Erythroblast (primary cell): ENCODE measurements around the gene LRSAM1.

ENCODE experiments used
- GATA1 ChIP-seq: IDR thresholded peaks from 2 replicates; pipeline ENCODE4 v1.6.1; 2011; ENCODE audit warnings: low read depth, mild to moderate bottlenecking, control low read depth, low read length, moderate library complexity
- POLR2A ChIP-seq: IDR thresholded peaks from 2 replicates; pipeline ENCODE4 v1.6.1; 2011; ENCODE audit warnings: mild to moderate bottlenecking, low read length

DNA sequence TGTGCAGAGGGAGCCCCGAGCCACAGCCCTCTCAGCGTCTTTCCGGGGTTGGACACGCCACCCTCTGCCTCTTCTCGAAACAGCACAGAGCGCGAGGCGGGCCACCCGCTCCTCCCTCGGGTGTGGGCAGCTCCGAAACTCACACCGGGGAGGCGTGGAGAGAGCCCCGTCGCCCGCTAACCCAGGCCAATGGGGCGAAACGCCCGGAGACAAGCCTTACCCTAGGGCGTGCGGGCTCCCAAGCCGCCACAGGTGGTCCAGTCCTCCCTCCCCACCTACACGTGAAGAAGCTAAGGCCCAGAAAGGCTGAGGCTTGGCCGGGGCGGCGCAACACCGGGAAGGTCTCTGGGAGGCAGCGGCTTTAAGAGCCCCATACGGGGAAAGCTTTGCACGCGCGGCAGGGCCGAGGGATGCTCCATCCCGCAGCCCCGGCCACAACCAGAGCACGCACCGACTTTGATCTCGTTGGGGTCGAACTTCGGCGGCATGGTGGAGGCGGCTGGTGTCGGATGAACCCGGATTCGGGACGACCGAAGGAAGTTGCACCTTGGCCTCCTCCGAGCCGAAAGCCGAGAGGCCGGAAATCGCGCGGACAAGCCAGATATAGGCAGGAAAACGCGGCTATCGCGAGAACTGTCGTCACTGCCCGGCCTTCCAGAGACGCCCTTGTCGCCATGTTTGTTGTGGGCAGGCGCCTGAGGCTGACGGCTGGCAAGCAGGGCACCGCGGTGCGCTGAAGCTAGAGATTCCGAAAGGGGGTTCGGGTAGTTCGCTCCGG lies at the start of gene LRSAM1, which contains the start of gene RPL12:
- TF ChIP-seq GATA1 (no peak), POLR2A (peak; percentile 100)
